Loucy (cell line): Measurements from ENCODE around the gene PPA2.

Experiments used
- H2AFZ ChIP-seq: fragments of 200-600 bp; sonication (generic); 2 replicates; pipeline ENCODE4 v1.6.0; 2016; ENCODE audit warnings: antibody characterized with exemption, mild to moderate bottlenecking, low read length, moderate library complexity
- H3F3A ChIP-seq: fragments of 200-600 bp; 2 replicates; pipeline ENCODE4 v1.6.0; 2016; ENCODE audit warnings: antibody characterized with exemption, low read depth, mild to moderate bottlenecking
- H3K27me3 ChIP-seq: fragments of 200-600 bp; sonication (generic); 2 replicates; pipeline ENCODE4 v1.6.1; 2014; ENCODE audit warnings: low read length, mild to moderate bottlenecking; ENCODE audit not compliant: insufficient read depth, poor library complexity, severe bottlenecking
- H3K36me3 ChIP-seq: fragments of 200-600 bp; sonication (generic); 2 replicates; pipeline ENCODE4 v1.6.1; 2016; ENCODE audit warnings: low read length; ENCODE audit not compliant: insufficient read depth
- H3K4me1 ChIP-seq: fragments of 200-600 bp; sonication (generic); 2 replicates; pipeline ENCODE4 v1.5.1; 2014; ENCODE audit warnings: low read length, mild to moderate bottlenecking; ENCODE audit not compliant: insufficient read depth, poor library complexity, severe bottlenecking
- H3K4me2 ChIP-seq: fragments of 200-600 bp; sonication (generic); 2 replicates; pipeline ENCODE4 v1.6.0; 2014; ENCODE audit warnings: antibody characterized with exemption, low read length, low read depth, mild to moderate bottlenecking; ENCODE audit not compliant: poor library complexity, severe bottlenecking
- H3K4me3 ChIP-seq: fragments of 200-600 bp; sonication (generic); 2 replicates; pipeline ENCODE4 v1.5.1; 2014; ENCODE audit warnings: low read length, mild to moderate bottlenecking, mixed read lengths; ENCODE audit not compliant: poor library complexity, severe bottlenecking
- H3K79me2 ChIP-seq: fragments of 200-600 bp; sonication (generic); 2 replicates; pipeline ENCODE4 v1.6.1; 2014; ENCODE audit warnings: low read length; ENCODE audit not compliant: insufficient read depth
- H3K9ac ChIP-seq: fragments of 200-600 bp; sonication (generic); 2 replicates; pipeline ENCODE4 v1.6.0; 2014; ENCODE audit warnings: mild to moderate bottlenecking, low read depth, low read length, moderate library complexity; ENCODE audit not compliant: poor library complexity, severe bottlenecking
- H3K9me2 ChIP-seq: fragments of 200-600 bp; sonication (generic); replicated peaks from 2 replicates; pipeline ENCODE4 v1.6.1; 2016; ENCODE audit warnings: low read depth, low read length, mixed read lengths
- H3K9me3 ChIP-seq: fragments of 200-600 bp; sonication (generic); 2 replicates; pipeline ENCODE4 v1.6.1; 2014; ENCODE audit warnings: mild to moderate bottlenecking, antibody characterized with exemption, low read length, low read depth; ENCODE audit not compliant: insufficient read depth
- H4K20me1 ChIP-seq: fragments of 200-600 bp; sonication (generic); 2 replicates; pipeline ENCODE4 v1.6.0; 2014; ENCODE audit warnings: antibody characterized with exemption, low read length, mild to moderate bottlenecking; ENCODE audit not compliant: insufficient read depth, poor library complexity, severe bottlenecking
- EZH2phosphoT487 ChIP-seq: fragments of 200-600 bp; IDR thresholded peaks from 2 replicates; pipeline ENCODE4 v1.6.1; 2018; ENCODE audit warnings: antibody characterized with exemption, mild to moderate bottlenecking, moderate library complexity, borderline replicate concordance
- TF ChIP-seq, protein P1 (sequence below): fragments of 200-600 bp; sonication (generic); conservative IDR thresholded peaks from 2 replicates; pipeline ENCODE4 v1.5.1; 2014; ENCODE audit warnings: mild to moderate bottlenecking, antibody characterized with exemption, low read length

The PPA2 gene

DNA sequence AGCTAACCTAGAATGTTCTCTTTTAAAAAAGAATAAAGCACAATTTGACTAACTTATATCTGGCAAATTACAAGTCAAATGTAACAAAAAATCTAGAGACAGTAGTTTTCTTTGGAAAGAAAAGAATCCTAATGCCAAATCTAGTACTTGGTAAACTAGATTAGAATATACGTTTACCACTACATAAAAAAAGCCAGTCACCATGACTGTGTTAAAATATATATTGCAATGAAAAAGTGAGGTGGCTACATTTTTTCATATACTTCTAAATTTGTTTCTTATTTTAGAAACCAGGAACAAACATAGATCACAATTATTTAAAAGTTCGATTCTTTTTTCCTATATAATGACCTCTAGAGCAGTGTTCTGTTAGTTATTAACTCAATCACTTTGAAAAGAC lies 29.6 kb upstream of the PPA2 start:
- Histone ChIP-seq H3K9me2 (no peaks in the 10 kb centered on the region), H3K9ac (no peak overlapping the region), H3K79me2 (no peaks in the 10 kb centered on the region), H3K4me2 (no peak overlapping the region), H4K20me1 (no peaks in the 10 kb centered on the region), H3K27me3 (no peaks in the 10 kb centered on the region), H3K36me3 (no peaks in the 10 kb centered on the region), H2AFZ (no peak overlapping the region), H3K4me1 (no peaks in the 10 kb centered on the region), H3K9me3 (no peaks in the 10 kb centered on the region), H3K4me3 (no peak overlapping the region), H3F3A (no peaks in the 10 kb centered on the region)
- TF ChIP-seq, protein P1, sequence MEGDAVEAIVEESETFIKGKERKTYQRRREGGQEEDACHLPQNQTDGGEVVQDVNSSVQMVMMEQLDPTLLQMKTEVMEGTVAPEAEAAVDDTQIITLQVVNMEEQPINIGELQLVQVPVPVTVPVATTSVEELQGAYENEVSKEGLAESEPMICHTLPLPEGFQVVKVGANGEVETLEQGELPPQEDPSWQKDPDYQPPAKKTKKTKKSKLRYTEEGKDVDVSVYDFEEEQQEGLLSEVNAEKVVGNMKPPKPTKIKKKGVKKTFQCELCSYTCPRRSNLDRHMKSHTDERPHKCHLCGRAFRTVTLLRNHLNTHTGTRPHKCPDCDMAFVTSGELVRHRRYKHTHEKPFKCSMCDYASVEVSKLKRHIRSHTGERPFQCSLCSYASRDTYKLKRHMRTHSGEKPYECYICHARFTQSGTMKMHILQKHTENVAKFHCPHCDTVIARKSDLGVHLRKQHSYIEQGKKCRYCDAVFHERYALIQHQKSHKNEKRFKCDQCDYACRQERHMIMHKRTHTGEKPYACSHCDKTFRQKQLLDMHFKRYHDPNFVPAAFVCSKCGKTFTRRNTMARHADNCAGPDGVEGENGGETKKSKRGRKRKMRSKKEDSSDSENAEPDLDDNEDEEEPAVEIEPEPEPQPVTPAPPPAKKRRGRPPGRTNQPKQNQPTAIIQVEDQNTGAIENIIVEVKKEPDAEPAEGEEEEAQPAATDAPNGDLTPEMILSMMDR = no peak
- no peak for TF ChIP-seq EZH2phosphoT487

DNA sequence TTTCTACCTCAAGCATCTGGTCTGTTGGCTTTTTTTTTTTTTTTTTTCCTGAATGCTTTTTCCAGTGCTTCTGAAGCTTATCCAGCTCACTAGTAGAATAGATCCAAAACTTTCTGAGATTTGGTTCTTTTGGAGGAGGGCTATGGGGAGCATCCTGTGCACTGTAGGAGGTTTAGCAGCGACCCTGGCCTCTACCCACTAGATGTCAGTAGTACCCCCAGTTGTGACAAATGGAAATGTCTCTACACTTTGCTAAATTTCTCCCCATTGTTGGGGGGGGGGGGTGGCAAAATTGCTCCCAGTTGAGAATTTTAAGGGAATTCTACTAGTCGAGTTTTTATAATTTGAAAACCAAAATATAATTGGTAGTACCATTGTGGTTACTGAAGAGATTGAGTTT lies 23.0 kb upstream of the PPA2 start:
- H3K36me3 ChIP-seq = no peaks in the 10 kb centered on the region
- H3K4me3 ChIP-seq = no peak overlapping the region
- no peaks in the 10 kb centered on the region for H3F3A ChIP-seq
- no peaks in the 10 kb centered on the region for H4K20me1 ChIP-seq
- H3K27me3 ChIP-seq = no peaks in the 10 kb centered on the region
- no peaks in the 10 kb centered on the region for H3K9me3 ChIP-seq
- no peak overlapping the region for H3K9ac ChIP-seq
- no peaks in the 10 kb centered on the region for H3K4me1 ChIP-seq
- H3K79me2 ChIP-seq = no peaks in the 10 kb centered on the region
- no peaks in the 10 kb centered on the region for H3K9me2 ChIP-seq
- H3K4me2 ChIP-seq = no peak overlapping the region
- H2AFZ ChIP-seq = no peak overlapping the region
- TF ChIP-seq, protein P1 = peak; percentile 63
- no peak for TF ChIP-seq EZH2phosphoT487

DNA sequence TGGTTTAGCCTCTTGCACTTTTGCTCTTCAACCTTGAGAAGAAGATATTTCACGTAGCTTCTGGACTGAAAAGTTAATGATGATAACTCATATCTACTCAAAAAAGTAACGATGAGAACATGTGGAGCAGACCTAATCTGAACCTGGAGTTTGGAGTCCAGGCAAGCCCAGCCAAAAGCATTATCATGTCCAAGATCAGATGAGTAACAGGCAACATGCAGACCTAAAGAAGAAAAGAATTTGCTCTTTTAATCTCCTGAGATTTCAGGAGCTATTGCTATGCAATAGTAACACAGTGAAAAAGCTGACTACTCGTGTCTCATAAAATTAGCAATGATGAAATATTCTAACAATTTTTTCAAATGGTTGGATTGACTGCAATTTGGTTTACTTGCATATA lies 21.8 kb upstream of the PPA2 start:
- TF ChIP-seq, protein P1 = no peak
- no peak for TF ChIP-seq EZH2phosphoT487
- no peaks in the 10 kb centered on the region for H3K9me3 ChIP-seq
- no peak overlapping the region for H3K9ac ChIP-seq
- no peaks in the 10 kb centered on the region for H3K27me3 ChIP-seq
- no peaks in the 10 kb centered on the region for H3K79me2 ChIP-seq
- no peak overlapping the region for H3K4me3 ChIP-seq
- H3K9me2 ChIP-seq = no peaks in the 10 kb centered on the region
- H3K4me1 ChIP-seq = no peaks in the 10 kb centered on the region
- no peaks in the 10 kb centered on the region for H3F3A ChIP-seq
- no peak overlapping the region for H2AFZ ChIP-seq
- no peaks in the 10 kb centered on the region for H3K36me3 ChIP-seq
- no peak overlapping the region for H3K4me2 ChIP-seq
- no peaks in the 10 kb centered on the region for H4K20me1 ChIP-seq
